HG03064 (cell line): ENCODE results near the gene SLC22A2.
A peak's percentile ranks its signal among the peaks of the same experiment; 100 is the strongest.

Experiments
- ATAC-seq: cut with Tn5 transposase; IDR thresholded peaks from one replicate; pipeline ENCODE4 v1.9.1; 2021; ENCODE audit warnings: low read depth; ENCODE audit not compliant: unreplicated experiment

SLC22A2 gene

GRCh38 chr6:160274871-160275510 lies 16.4 kb upstream of the SLC22A2 start:
- ATAC-seq = no peak

GRCh38 chr6:160273750-160274149 lies 15.1 kb upstream of the SLC22A2 start:
- no peak for ATAC-seq

GRCh38 chr6:160273196-160273595 lies 14.6 kb upstream of the SLC22A2 start:
- no peak for ATAC-seq

- ATAC-seq = no peak
Observed at GRCh38 chr6:160272707-160273106, 14.1 kb upstream of the SLC22A2 start.

GRCh38 chr6:160270347-160270746 lies 11.7 kb upstream of the SLC22A2 start:
- no peak for ATAC-seq

GRCh38 chr6:160269771-160270170 lies 11.2 kb upstream of the SLC22A2 start:
- ATAC-seq = no peak

- ATAC-seq = no peak
Observed at GRCh38 chr6:160269023-160269521, 10.5 kb upstream of the SLC22A2 start.

GRCh38 chr6:160267102-160267501 lies 8.5 kb upstream of the SLC22A2 start:
- ATAC-seq = no peak

- ATAC-seq = peak; percentile 77
Observed at GRCh38 chr6:160265869-160266476, 7.4 kb upstream of the SLC22A2 start.

- ATAC-seq = no peak
Observed at GRCh38 chr6:160264061-160264612, 5.5 kb upstream of the SLC22A2 start.

GRCh38 chr6:160263196-160263939 lies 4.7 kb upstream of the SLC22A2 start:
- no peak for ATAC-seq

- ATAC-seq = no peak
Observed at GRCh38 chr6:160261991-160262680, 3.5 kb upstream of the SLC22A2 start.

GRCh38 chr6:160260803-160261450 lies 2.3 kb upstream of the SLC22A2 start:
- no peak for ATAC-seq

- ATAC-seq = no peak
Observed at GRCh38 chr6:160260367-160260766, 1.7 kb upstream of the SLC22A2 start.

GRCh38 chr6:160259598-160259997 lies 977 bp upstream of the SLC22A2 start:
- ATAC-seq = no peak

- no peak for ATAC-seq
Observed at GRCh38 chr6:160259143-160259425, 463 bp upstream of the SLC22A2 start.

GRCh38 chr6:160256445-160256844 lies 2.2 kb downstream of the SLC22A2 start:
- ATAC-seq = no peak

GRCh38 chr6:160254467-160255312 lies 3.9 kb downstream of the SLC22A2 start:
- no peak for ATAC-seq

- no peak for ATAC-seq
Observed at GRCh38 chr6:160253714-160254113, 4.9 kb downstream of the SLC22A2 start.

- no peak for ATAC-seq
Observed at GRCh38 chr6:160253292-160253691, 5.3 kb downstream of the SLC22A2 start.
